Loucy (cell line): ENCODE measurements around the gene KCNK5.

ENCODE experiments used
- H2AFZ ChIP-seq: fragments of 200-600 bp; sonication (generic); 2 replicates; pipeline ENCODE4 v1.6.0; 2016; ENCODE audit warnings: antibody characterized with exemption, mild to moderate bottlenecking, low read length, moderate library complexity
- H3F3A ChIP-seq: fragments of 200-600 bp; 2 replicates; pipeline ENCODE4 v1.6.0; 2016; ENCODE audit warnings: antibody characterized with exemption, low read depth, mild to moderate bottlenecking
- H3K27me3 ChIP-seq: fragments of 200-600 bp; sonication (generic); 2 replicates; pipeline ENCODE4 v1.6.1; 2014; ENCODE audit warnings: low read length, mild to moderate bottlenecking; ENCODE audit not compliant: insufficient read depth, poor library complexity, severe bottlenecking
- H3K36me3 ChIP-seq: fragments of 200-600 bp; sonication (generic); 2 replicates; pipeline ENCODE4 v1.6.1; 2016; ENCODE audit warnings: low read length; ENCODE audit not compliant: insufficient read depth
- H3K4me1 ChIP-seq: fragments of 200-600 bp; sonication (generic); 2 replicates; pipeline ENCODE4 v1.5.1; 2014; ENCODE audit warnings: low read length, mild to moderate bottlenecking; ENCODE audit not compliant: insufficient read depth, poor library complexity, severe bottlenecking
- H3K4me2 ChIP-seq: fragments of 200-600 bp; sonication (generic); 2 replicates; pipeline ENCODE4 v1.6.0; 2014; ENCODE audit warnings: antibody characterized with exemption, low read length, low read depth, mild to moderate bottlenecking; ENCODE audit not compliant: poor library complexity, severe bottlenecking
- H3K4me3 ChIP-seq: fragments of 200-600 bp; sonication (generic); 2 replicates; pipeline ENCODE4 v1.5.1; 2014; ENCODE audit warnings: low read length, mild to moderate bottlenecking, mixed read lengths; ENCODE audit not compliant: poor library complexity, severe bottlenecking
- H3K79me2 ChIP-seq: fragments of 200-600 bp; sonication (generic); 2 replicates; pipeline ENCODE4 v1.6.1; 2014; ENCODE audit warnings: low read length; ENCODE audit not compliant: insufficient read depth
- H3K9ac ChIP-seq: fragments of 200-600 bp; sonication (generic); 2 replicates; pipeline ENCODE4 v1.6.0; 2014; ENCODE audit warnings: mild to moderate bottlenecking, low read depth, low read length, moderate library complexity; ENCODE audit not compliant: poor library complexity, severe bottlenecking
- H3K9me2 ChIP-seq: fragments of 200-600 bp; sonication (generic); replicated peaks from 2 replicates; pipeline ENCODE4 v1.6.1; 2016; ENCODE audit warnings: low read depth, low read length, mixed read lengths
- H3K9me3 ChIP-seq: fragments of 200-600 bp; sonication (generic); 2 replicates; pipeline ENCODE4 v1.6.1; 2014; ENCODE audit warnings: mild to moderate bottlenecking, antibody characterized with exemption, low read length, low read depth; ENCODE audit not compliant: insufficient read depth
- H4K20me1 ChIP-seq: fragments of 200-600 bp; sonication (generic); 2 replicates; pipeline ENCODE4 v1.6.0; 2014; ENCODE audit warnings: antibody characterized with exemption, low read length, mild to moderate bottlenecking; ENCODE audit not compliant: insufficient read depth, poor library complexity, severe bottlenecking
- CTCF ChIP-seq: fragments of 200-600 bp; sonication (generic); conservative IDR thresholded peaks from 2 replicates; pipeline ENCODE4 v1.5.1; 2014; ENCODE audit warnings: mild to moderate bottlenecking, antibody characterized with exemption, low read length
- EZH2phosphoT487 ChIP-seq: fragments of 200-600 bp; IDR thresholded peaks from 2 replicates; pipeline ENCODE4 v1.6.1; 2018; ENCODE audit warnings: antibody characterized with exemption, mild to moderate bottlenecking, moderate library complexity, borderline replicate concordance

The KCNK5 gene

GRCh38 chr6:39202166-39202565 lies 27.1 kb downstream of the KCNK5 start:
- Histone ChIP-seq H3K4me2 (no peak overlapping the region), H3K27me3 (no peaks in the 10 kb centered on the region), H3K4me3 (no peak overlapping the region), H3K4me1 (peaks cover 6% of the 10 kb centered on the region), H3K79me2 (peaks cover 6% of the 10 kb centered on the region; the same call in 1 of the 2 replicates), H3K9me2 (no peaks in the 10 kb centered on the region), H3K9ac (no peak overlapping the region), H3K36me3 (no peaks in the 10 kb centered on the region), H3K9me3 (no peaks in the 10 kb centered on the region), H4K20me1 (no peaks in the 10 kb centered on the region), H2AFZ (no peak overlapping the region), H3F3A (no peaks in the 10 kb centered on the region)
- TF ChIP-seq EZH2phosphoT487 (no peak), CTCF (no peak)

- TF ChIP-seq EZH2phosphoT487, result no peak
- no peak for TF ChIP-seq CTCF
- Histone ChIP-seq H3K4me1 (no peaks in the 10 kb centered on the region), H3K4me2 (no peak overlapping the region), H3K9me2 (no peaks in the 10 kb centered on the region), H3K9me3 (no peaks in the 10 kb centered on the region), H4K20me1 (no peaks in the 10 kb centered on the region), H3K9ac (no peak overlapping the region), H2AFZ (no peak overlapping the region), H3K4me3 (no peak overlapping the region), H3K79me2 (no peaks in the 10 kb centered on the region), H3F3A (no peaks in the 10 kb centered on the region), H3K36me3 (peaks cover 4% of the 10 kb centered on the region; the same call in 1 of the 2 replicates), H3K27me3 (no peaks in the 10 kb centered on the region)
Observed at GRCh38 chr6:39200498-39201020, 28.7 kb downstream of the KCNK5 start.

GRCh38 chr6:39199976-39200375 lies 29.3 kb downstream of the KCNK5 start:
- Histone ChIP-seq H3K9ac (no peak overlapping the region), H3F3A (no peaks in the 10 kb centered on the region), H3K4me3 (no peak overlapping the region), H3K9me3 (no peaks in the 10 kb centered on the region), H3K4me1 (no peaks in the 10 kb centered on the region), H3K27me3 (no peaks in the 10 kb centered on the region), H3K36me3 (peaks cover 9% of the 10 kb centered on the region; the same call in 1 of the 2 replicates), H3K4me2 (no peak overlapping the region), H3K79me2 (no peaks in the 10 kb centered on the region), H4K20me1 (no peaks in the 10 kb centered on the region), H3K9me2 (no peaks in the 10 kb centered on the region), H2AFZ (no peak overlapping the region)
- TF ChIP-seq CTCF (no peak), EZH2phosphoT487 (no peak)
